Glutamatergic neuron (in vitro differentiated cells): ENCODE data around the gene OR5L2. TPM values are rescaled to one million over a fixed set of nuclear protein-coding genes. Genes with fewer than 3 reads are reported as not detected.
A peak's percentile ranks its signal among the peaks of the same experiment; 100 is the strongest.
"Not testable (repeated sequence)": the region's sequence is repeated elsewhere in the genome, so short reads cannot be mapped to it uniquely, and the experiment has no call there.

Source experiments
- DNase-seq: peaks from one replicate; pipeline ENCODE4 v3.0.0; 2022
- H3K27ac Mint-ChIP-seq: one replicate; pipeline ENCODE4 v1.8.0; 2020; ENCODE audit warnings: mild to moderate bottlenecking, mixed read lengths, inconsistent platforms; ENCODE audit not compliant: unreplicated experiment
- H3K27me3 Mint-ChIP-seq: one replicate; pipeline ENCODE4 v1.8.0; 2020; ENCODE audit warnings: mild to moderate bottlenecking, moderate library complexity, mixed read lengths, inconsistent platforms; ENCODE audit not compliant: unreplicated experiment
- H3K36me3 Mint-ChIP-seq: one replicate; pipeline ENCODE4 v1.8.0; 2020; ENCODE audit warnings: mild to moderate bottlenecking, mixed read lengths, inconsistent platforms; ENCODE audit not compliant: unreplicated experiment
- H3K4me1 Mint-ChIP-seq: one replicate; pipeline ENCODE4 v1.8.0; 2020; ENCODE audit warnings: mild to moderate bottlenecking, low read depth, mixed read lengths, inconsistent platforms; ENCODE audit not compliant: unreplicated experiment
- H3K4me3 Mint-ChIP-seq: one replicate; pipeline ENCODE4 v1.8.0; 2020; ENCODE audit warnings: mild to moderate bottlenecking, mixed read lengths, inconsistent platforms; ENCODE audit not compliant: unreplicated experiment
- H3K9me3 Mint-ChIP-seq: one replicate; pipeline ENCODE4 v1.8.0; 2020; ENCODE audit warnings: mild to moderate bottlenecking, moderate library complexity, mixed read lengths, inconsistent platforms; ENCODE audit not compliant: unreplicated experiment
- total RNA-seq: library from RNA; stranded (reverse); fragmentation: NEBNext Ultra II Directional; extraction: Animal tissue kit (Norgen Biotek cat#: 25700); gene quantifications from one replicate; pipeline ENCODE4 v1.2.1, GENCODE V29; 2021; ENCODE audit not compliant: unreplicated experiment
- TF ChIP-seq, protein P1 (sequence below): fragments of 200-600 bp; sonication (generic); IDR thresholded peaks from one replicate; pipeline ENCODE4 v1.5.0; 2021; ENCODE audit not compliant: partially characterized antibody, unreplicated experiment

OR5L2 gene
- total RNA-seq, 1 donor from 2014 or later = not detected

DNA sequence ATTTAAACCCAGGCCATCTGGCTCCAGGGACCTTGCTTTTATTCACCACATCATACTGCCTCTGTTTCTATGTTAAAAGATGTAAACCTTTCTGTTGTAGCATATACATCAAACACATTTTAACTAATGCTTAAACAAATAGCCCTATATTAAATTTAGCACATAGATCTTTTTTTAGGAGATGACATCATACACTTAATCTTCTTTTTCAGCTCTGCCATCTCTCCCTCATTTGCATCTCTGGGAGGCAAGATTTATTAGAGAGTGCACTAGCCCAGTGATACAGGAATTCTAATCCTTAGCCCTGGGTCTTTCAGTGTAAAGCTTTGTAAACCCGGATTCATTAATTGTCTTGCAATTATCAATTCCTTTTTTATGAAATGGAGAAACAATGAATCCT is 25.1 kb downstream of the OR5L2 start:
- Mint-ChIP-seq H3K27me3 (peaks cover 1% of the 10 kb centered on the region), H3K4me1 (no peaks in the 10 kb centered on the region), H3K27ac (no peak overlapping the region), H3K9me3 (peaks cover 1% of the 10 kb centered on the region), H3K36me3 (no peaks in the 10 kb centered on the region), H3K4me3 (no peak overlapping the region)
- TF ChIP-seq, protein P1, sequence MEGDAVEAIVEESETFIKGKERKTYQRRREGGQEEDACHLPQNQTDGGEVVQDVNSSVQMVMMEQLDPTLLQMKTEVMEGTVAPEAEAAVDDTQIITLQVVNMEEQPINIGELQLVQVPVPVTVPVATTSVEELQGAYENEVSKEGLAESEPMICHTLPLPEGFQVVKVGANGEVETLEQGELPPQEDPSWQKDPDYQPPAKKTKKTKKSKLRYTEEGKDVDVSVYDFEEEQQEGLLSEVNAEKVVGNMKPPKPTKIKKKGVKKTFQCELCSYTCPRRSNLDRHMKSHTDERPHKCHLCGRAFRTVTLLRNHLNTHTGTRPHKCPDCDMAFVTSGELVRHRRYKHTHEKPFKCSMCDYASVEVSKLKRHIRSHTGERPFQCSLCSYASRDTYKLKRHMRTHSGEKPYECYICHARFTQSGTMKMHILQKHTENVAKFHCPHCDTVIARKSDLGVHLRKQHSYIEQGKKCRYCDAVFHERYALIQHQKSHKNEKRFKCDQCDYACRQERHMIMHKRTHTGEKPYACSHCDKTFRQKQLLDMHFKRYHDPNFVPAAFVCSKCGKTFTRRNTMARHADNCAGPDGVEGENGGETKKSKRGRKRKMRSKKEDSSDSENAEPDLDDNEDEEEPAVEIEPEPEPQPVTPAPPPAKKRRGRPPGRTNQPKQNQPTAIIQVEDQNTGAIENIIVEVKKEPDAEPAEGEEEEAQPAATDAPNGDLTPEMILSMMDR = no peak
- no peak for DNase-seq

DNA sequence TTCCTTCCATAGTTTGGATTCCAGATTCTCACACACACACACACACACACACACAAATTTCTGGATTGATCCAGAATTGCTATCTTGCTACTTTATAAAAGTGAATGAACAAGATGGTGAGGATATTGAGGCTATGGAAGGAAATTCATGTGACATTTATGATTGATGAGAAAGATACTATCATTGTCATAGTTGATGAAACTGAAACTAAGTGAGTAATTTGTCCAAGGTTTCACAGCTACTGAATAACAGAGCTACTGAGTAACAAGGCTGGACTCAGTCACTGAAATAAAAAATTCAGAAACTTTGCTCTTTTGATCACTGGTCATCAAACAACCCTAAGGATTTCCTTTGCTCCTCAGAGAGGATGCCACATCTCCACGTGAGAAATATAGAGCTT is 27.7 kb downstream of the OR5L2 start:
- Mint-ChIP-seq H3K27ac (no peak overlapping the region), H3K27me3 (no peaks in the 10 kb centered on the region), H3K9me3 (no peaks in the 10 kb centered on the region), H3K4me1 (no peaks in the 10 kb centered on the region), H3K4me3 (no peak overlapping the region), H3K36me3 (no peaks in the 10 kb centered on the region)
- no peak for DNase-seq
- TF ChIP-seq, protein P1 = no peak

GRCh38 chr11:55867354-55867753 is 40.3 kb downstream of the OR5L2 start:
- H3K4me1 Mint-ChIP-seq, H3K27ac Mint-ChIP-seq, DNase-seq, H3K4me3 Mint-ChIP-seq, H3K27me3 Mint-ChIP-seq, H3K36me3 Mint-ChIP-seq, H3K9me3 Mint-ChIP-seq: not testable (repeated sequence)

- H3K27me3 Mint-ChIP-seq, H3K9me3 Mint-ChIP-seq, H3K36me3 Mint-ChIP-seq, H3K4me3 Mint-ChIP-seq, H3K27ac Mint-ChIP-seq, H3K4me1 Mint-ChIP-seq: not testable (repeated sequence)
- peak; percentile 20 for DNase-seq
Observed at GRCh38 chr11:55872731-55873130, 45.7 kb downstream of the OR5L2 start.

DNA sequence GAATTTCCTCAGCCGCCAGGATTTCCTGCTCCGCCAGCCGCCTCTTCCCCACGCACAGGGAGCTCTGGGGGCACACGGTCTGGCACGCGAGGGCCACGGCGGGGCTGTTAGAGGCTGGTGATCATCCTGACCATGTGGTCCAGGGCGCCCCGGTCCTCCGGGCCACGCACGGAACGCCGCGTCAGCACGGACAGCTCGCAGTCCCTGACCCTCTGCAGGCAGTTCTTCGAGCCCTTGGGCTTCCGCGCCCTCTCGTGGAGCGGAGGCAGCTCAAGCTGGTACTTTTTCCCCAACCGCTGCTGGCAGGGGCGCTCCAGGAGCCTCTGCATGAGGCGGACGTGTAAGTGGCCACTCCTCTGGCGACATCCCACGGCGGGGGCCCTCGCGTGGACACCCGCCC is 46.1 kb downstream of the OR5L2 start:
- not testable (repeated sequence) for H3K4me3 Mint-ChIP-seq, H3K27me3 Mint-ChIP-seq, H3K36me3 Mint-ChIP-seq, H3K27ac Mint-ChIP-seq, H3K9me3 Mint-ChIP-seq, H3K4me1 Mint-ChIP-seq
- peak; percentile 40 for DNase-seq

Other genes with a start within 250 kb of the OR5L2 start
- not detected for gene OR4C11, start 219.6 kb upstream of the OR5L2 start, total RNA-seq
- gene OR4P4, start 192.1 kb upstream of the OR5L2 start, total RNA-seq = not detected
- not detected for gene OR4S2, start 178.9 kb upstream of the OR5L2 start, total RNA-seq
- gene OR4C6, start 165.0 kb upstream of the OR5L2 start, total RNA-seq = not detected
- not detected for gene OR5D13, start 53.8 kb upstream of the OR5L2 start, total RNA-seq
- not detected for gene OR5D14, start 31.7 kb upstream of the OR5L2 start, total RNA-seq
- not detected for gene OR5L1, start 15.9 kb upstream of the OR5L2 start, total RNA-seq
- gene OR5D18, start 7.6 kb upstream of the OR5L2 start, total RNA-seq = not detected
- gene OR5D16, start 11.5 kb downstream of the OR5L2 start, total RNA-seq = not detected
- gene TRIM51, start 56.1 kb downstream of the OR5L2 start, total RNA-seq = 0.37 TPM
- gene OR5W2, start 87.4 kb downstream of the OR5L2 start, total RNA-seq = not detected
- not detected for gene OR5I1, start 109.2 kb downstream of the OR5L2 start, total RNA-seq
- gene OR10AG1, start 142.7 kb downstream of the OR5L2 start, total RNA-seq = not detected
- gene OR5F1, start 167.4 kb downstream of the OR5L2 start, total RNA-seq = not detected
- gene OR5AS1, start 200.4 kb downstream of the OR5L2 start, total RNA-seq = not detected